Activated CD4-positive, alpha-beta memory T cell treated with anti-CD3 and anti-CD28 coated beads, Interleukin-2, amount 10 ng/mL, durations not matched to agents 7 days and 5 days (primary cell): Measurements from ENCODE around the gene KLHDC8A. TPM values are rescaled to one million over a fixed set of nuclear protein-coding genes. Genes with fewer than 3 reads are reported as not detected.

Experiments
- CTCF ChIA-PET: fragments of 350-600 bp; sonication (Branson Sonifier 250); formaldehyde crosslinking; loops from one replicate; lab custom pipeline; 2021; ENCODE audit warnings: antibody characterized with exemption, inconsistent platforms; lab: Charles Lee
- POLR2A ChIA-PET: fragments of 350-600 bp; sonication (Branson Sonifier 250); formaldehyde crosslinking; loops from one replicate; lab custom pipeline; 2021; ENCODE audit warnings: antibody characterized with exemption; lab: Charles Lee
- DNase-seq: peaks from one replicate; pipeline ENCODE4 v3.0.0-alpha.2; 2020
- H3K27ac Mint-ChIP-seq: one replicate; pipeline ENCODE4 v1.8.0; 2021; ENCODE audit warnings: mild to moderate bottlenecking, mixed read lengths
- H3K27me3 Mint-ChIP-seq: one replicate; pipeline ENCODE4 v1.8.0; 2021; ENCODE audit warnings: mixed read lengths
- H3K36me3 Mint-ChIP-seq: one replicate; pipeline ENCODE4 v1.8.0; 2021; ENCODE audit warnings: low read depth, mixed read lengths
- H3K4me1 Mint-ChIP-seq: one replicate; pipeline ENCODE4 v1.8.0; 2021; ENCODE audit warnings: mixed read lengths
- H3K4me3 Mint-ChIP-seq: one replicate; pipeline ENCODE4 v1.8.0; 2021; ENCODE audit warnings: mild to moderate bottlenecking, mixed read lengths
- H3K9me3 Mint-ChIP-seq: one replicate; pipeline ENCODE4 v1.8.0; 2021; ENCODE audit warnings: mixed read lengths
- total RNA-seq, 2 experiments: library from RNA; stranded (reverse); gene quantifications; one replicate each; pipeline ENCODE4 v1.2.3, GENCODE V29; 2021

The KLHDC8A gene
- total RNA-seq, 2 experiments from 2014 or later: not detected

DNA sequence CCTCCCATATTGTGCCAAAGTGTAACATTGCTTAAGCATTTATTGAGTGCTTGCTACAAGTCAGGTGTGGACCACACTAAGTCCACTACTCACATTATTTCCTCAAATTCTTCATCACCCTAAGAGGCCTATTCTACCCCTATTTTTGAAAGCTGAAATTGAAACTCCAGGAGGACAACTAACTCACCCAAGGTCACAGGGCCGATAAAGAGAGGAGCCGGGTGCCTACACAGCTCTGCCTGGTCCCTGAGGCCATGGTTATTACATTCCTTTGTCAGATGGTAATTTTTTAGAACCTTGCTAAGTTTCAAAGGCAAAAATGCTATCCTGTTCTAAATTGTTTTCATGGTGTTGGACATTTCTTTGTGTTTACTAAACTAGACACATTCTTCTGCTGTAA is 24.2 kb upstream of the KLHDC8A start:
- no peak for DNase-seq
- POLR2A ChIA-PET: no interaction called here
- Mint-ChIP-seq H3K27me3 (peaks cover 18% of the 10 kb centered on the region), H3K27ac (no peak overlapping the region), H3K4me1 (no peaks in the 10 kb centered on the region), H3K4me3 (no peak overlapping the region), H3K9me3 (no peaks in the 10 kb centered on the region), H3K36me3 (no peaks in the 10 kb centered on the region)
- CTCF ChIA-PET: interaction anchor here (0.8 to 1.1 kb wide), 2 partner anchors 15 to 278 kb away, joined by 3 to 4 read pairs; no protein-coding TSS in a partner anchor

DNA sequence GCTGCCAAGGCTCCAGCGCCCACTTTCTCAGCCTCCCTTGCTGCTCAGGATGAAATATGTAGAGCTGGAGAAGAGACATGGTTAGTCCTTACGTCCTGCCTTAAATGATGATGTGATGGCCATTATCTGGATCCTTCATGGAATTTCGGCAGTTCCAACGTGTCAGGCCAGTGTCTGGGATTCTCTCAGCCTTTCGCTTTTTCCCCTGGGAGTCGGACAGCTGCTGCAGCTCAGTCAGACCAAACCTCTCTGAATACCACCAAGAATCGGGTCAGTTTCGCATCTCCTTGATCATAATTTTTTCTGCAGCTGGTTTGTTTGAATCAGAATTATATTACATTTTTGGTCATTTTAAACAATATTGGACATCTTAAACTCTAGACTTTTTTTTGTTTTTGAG is 22.3 kb upstream of the KLHDC8A start:
- POLR2A ChIA-PET: no interaction called here
- no peak overlapping the region for H3K27ac Mint-ChIP-seq
- H3K27me3 Mint-ChIP-seq: peaks cover 20% of the 10 kb centered on the region
- DNase-seq: no peak
- H3K4me1 Mint-ChIP-seq: peaks cover 6% of the 10 kb centered on the region
- H3K36me3 Mint-ChIP-seq: no peaks in the 10 kb centered on the region
- H3K4me3 Mint-ChIP-seq: no peak overlapping the region
- H3K9me3 Mint-ChIP-seq: no peaks in the 10 kb centered on the region
- CTCF ChIA-PET: no interaction called here

DNA sequence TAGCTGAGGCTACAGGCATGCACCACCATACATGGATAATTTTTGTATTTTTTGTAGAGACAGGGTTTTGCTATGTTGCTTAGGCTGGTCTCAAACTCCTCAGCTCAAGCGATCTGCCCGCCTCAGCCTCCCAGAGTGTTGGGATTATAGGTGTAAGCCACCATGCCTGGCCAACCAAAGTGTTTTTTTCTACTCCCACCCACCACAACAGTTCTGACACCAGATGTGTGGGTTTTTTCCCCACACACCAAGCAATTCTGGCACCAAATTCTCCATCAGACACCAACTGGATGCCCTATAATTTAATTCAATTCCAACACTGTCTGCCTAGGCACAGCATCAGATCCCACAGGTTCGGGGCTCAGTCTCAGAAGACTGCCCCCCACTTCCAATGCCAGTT is 20.6 kb upstream of the KLHDC8A start:
- Mint-ChIP-seq H3K27ac (no peak overlapping the region), H3K4me3 (no peak overlapping the region), H3K27me3 (peaks cover 34% of the 10 kb centered on the region), H3K36me3 (no peaks in the 10 kb centered on the region), H3K9me3 (no peaks in the 10 kb centered on the region), H3K4me1 (peaks cover 10% of the 10 kb centered on the region)
- ChIA-PET CTCF (no interaction called here), POLR2A (no interaction called here)
- no peak for DNase-seq

DNA sequence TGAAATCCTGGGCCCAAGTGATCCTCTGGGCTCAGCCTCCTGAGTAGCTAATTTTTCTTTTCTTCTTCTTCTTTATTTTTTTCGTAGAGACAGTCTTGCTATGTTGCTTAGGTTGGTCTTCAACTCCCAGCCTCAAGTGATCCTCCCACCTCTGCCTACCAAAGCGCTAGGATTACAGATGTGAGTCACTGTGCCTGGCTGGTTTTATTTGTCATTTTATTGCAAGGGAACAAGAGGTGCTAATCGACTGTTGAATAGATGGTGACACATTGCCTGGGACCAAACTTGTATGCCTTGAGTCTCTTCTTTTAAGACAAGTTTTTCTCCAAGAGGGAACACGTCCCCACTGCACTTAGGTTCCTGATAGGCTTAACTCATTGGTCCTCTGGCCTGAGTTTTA is 20.0 kb upstream of the KLHDC8A start:
- CTCF ChIA-PET: interaction anchor here (0.9 to 1.5 kb wide), 2 partner anchors 23 to 116 kb away, joined by 3 read pairs; no protein-coding TSS in a partner anchor
- H3K4me1 Mint-ChIP-seq: peaks cover 10% of the 10 kb centered on the region
- H3K27ac Mint-ChIP-seq: no peak overlapping the region
- H3K27me3 Mint-ChIP-seq: peaks cover 39% of the 10 kb centered on the region
- POLR2A ChIA-PET: no interaction called here
- no peak for DNase-seq
- no peak overlapping the region for H3K4me3 Mint-ChIP-seq
- no peaks in the 10 kb centered on the region for H3K9me3 Mint-ChIP-seq
- H3K36me3 Mint-ChIP-seq: no peaks in the 10 kb centered on the region

DNA sequence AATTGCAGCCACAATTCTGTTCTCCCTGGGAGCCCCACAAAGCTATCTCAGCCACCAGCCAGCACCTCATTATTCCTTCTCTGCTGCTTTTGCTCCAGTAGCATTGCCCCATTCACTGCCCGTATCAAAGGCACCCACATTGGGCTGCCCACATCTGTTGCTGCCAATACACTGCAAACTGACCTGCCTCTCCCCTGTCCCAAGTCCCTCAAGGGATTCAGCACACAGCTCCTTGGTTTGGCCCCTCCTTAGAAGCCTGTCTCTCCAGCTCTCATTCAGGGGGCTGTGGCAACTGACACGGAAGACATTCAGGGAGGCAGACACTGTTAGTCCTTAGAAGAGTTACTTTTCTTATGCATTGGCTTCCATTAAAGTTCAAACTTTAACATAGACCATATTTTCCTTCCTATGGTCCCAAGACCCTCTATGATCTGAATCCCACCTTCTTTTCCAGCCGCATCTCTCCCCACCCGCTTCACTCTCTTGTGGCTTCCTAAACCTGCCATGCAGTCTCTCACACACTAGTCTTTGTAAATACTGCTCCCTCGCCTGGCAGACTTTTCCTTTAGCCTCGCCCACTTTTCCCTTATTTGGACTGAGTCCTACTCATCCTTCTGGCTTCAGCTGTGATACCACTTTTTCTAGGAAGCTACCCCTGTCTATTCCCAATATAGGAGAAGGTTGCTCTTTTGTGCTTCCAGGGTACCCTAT is 19.3 kb upstream of the KLHDC8A start:
- H3K4me1 Mint-ChIP-seq: peaks cover 10% of the 10 kb centered on the region
- CTCF ChIA-PET: interaction anchor here (0.6 to 1.5 kb wide), 3 partner anchors 22 to 116 kb away, joined by 3 read pairs; no protein-coding TSS in a partner anchor
- no peaks in the 10 kb centered on the region for H3K9me3 Mint-ChIP-seq
- no peak overlapping the region for H3K27ac Mint-ChIP-seq
- H3K36me3 Mint-ChIP-seq: no peaks in the 10 kb centered on the region
- POLR2A ChIA-PET: no interaction called here
- H3K27me3 Mint-ChIP-seq: peaks cover 40% of the 10 kb centered on the region
- H3K4me3 Mint-ChIP-seq: no peak overlapping the region
- no peak for DNase-seq

DNA sequence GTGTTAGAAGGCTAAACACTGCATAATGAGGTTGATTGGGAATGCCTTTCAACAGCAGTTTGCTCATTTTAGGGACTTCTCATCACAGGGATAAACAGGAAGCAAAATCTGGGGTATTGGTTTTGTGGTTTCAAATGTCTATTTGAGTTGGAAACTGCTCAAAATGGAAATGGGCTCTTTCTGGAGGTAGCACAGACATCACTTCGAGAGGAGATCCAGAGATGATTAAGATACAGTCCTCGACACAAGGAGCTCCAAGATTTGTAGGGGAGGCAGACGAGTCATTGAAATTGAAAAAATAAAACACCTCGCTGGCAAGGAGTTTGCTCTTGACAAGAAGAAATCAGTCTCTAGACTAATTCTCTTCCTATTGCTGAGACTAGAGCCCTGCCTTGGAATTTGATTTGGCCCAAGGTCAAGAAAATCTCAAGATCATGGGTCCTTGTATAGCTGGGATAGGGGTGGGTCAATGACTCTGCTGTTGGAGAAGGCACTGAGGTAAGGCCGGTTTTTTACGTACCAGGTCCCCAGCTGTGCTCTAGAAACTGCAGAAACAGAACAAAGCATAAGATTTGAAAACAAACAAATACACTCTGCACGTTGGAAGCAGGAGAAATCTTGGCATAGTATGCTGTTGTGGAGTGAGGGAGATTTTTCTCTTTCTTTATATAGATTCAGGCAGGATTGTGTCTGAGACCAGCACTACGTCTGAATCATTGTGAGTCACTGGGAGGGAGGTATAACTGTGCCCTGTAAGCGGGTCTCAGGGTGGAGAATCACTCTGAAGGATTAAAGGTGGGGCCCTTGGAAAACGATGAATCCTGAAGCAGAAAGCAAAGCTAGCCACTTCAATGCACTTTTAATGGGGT is 17.7 kb upstream of the KLHDC8A start:
- Mint-ChIP-seq H3K27me3 (peaks cover 37% of the 10 kb centered on the region), H3K27ac (no peak overlapping the region), H3K36me3 (no peaks in the 10 kb centered on the region), H3K9me3 (no peaks in the 10 kb centered on the region), H3K4me1 (peaks cover 10% of the 10 kb centered on the region), H3K4me3 (no peak overlapping the region)
- ChIA-PET CTCF (interaction anchor here (1.0 to 1.6 kb wide), 3 partner anchors 21 to 567 kb away, joined by 3 to 4 read pairs (median 3); no protein-coding TSS in a partner anchor), POLR2A (no interaction called here)
- DNase-seq: no peak

DNA sequence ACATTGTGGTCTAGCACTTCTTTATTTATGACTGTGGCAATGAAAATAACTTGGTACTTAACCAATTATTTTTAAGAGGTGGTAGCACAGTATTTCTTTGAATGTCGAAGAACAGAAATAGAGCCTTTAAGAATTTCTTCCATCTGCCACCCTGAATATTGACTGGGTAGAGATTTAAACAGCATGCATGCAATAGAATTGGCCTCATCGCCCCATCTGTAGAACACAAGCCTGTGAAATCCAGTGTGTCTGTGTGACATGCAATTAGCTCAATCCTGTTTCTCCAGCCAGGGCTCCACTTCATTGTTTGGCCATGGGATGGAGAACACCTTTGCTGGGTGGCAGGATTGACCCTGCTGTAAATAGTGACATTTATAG is 17.1 kb upstream of the KLHDC8A start:
- POLR2A ChIA-PET: no interaction called here
- Mint-ChIP-seq H3K4me3 (no peak overlapping the region), H3K27ac (no peak overlapping the region), H3K4me1 (peaks cover 10% of the 10 kb centered on the region), H3K36me3 (no peaks in the 10 kb centered on the region), H3K27me3 (peaks cover 33% of the 10 kb centered on the region), H3K9me3 (no peaks in the 10 kb centered on the region)
- no peak for DNase-seq
- CTCF ChIA-PET: interaction anchor here (1.0 to 1.1 kb wide), 2 partner anchors 20 to 57 kb away, joined by 3 read pairs; no protein-coding TSS in a partner anchor

DNA sequence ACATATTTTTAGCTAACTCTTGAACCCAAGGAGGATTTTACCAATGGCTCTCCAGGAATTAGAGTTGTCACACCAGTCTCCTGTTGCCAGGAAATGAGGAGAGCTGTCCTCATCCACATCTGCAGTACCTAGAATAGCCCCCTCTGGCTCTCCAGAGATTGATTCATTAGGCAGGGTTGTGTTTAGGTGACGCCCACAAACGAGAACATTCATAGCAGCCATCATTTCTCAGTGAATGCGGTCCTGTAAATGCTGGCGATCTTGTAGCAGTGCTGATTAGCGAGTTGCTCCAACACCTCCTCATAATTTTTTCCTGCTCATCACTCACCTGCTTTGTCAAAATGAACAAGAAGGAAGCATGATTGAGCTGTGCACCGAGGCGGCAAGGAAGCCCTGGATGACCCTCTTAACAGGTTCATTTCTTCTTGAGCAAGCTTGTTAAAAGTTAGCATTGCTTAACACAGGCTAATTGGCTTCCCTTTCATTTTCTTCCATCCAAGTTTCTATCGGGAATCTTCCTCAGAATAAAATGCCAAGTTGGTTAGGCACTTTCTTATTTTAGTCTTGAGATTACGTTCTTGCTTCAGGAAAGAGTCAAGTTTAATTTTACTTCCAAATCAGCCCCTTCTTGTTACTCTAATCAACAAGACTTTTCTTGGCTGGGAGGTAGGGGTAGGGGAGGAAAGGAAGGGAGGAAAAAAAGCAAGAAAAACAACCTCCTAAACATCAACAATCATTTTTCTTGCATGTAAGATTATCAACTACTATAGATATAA is 16.5 kb upstream of the KLHDC8A start:
- no peak for DNase-seq
- Mint-ChIP-seq H3K27ac (no peak overlapping the region), H3K36me3 (no peaks in the 10 kb centered on the region), H3K4me1 (peaks cover 10% of the 10 kb centered on the region), H3K27me3 (peaks cover 33% of the 10 kb centered on the region), H3K9me3 (no peaks in the 10 kb centered on the region), H3K4me3 (no peak overlapping the region)
- POLR2A ChIA-PET: no interaction called here
- CTCF ChIA-PET: interaction anchor here (0.6 to 1.3 kb wide), 4 partner anchors 10 to 1010 kb away, joined by 3 to 5 read pairs (median 4); no protein-coding TSS in a partner anchor

DNA sequence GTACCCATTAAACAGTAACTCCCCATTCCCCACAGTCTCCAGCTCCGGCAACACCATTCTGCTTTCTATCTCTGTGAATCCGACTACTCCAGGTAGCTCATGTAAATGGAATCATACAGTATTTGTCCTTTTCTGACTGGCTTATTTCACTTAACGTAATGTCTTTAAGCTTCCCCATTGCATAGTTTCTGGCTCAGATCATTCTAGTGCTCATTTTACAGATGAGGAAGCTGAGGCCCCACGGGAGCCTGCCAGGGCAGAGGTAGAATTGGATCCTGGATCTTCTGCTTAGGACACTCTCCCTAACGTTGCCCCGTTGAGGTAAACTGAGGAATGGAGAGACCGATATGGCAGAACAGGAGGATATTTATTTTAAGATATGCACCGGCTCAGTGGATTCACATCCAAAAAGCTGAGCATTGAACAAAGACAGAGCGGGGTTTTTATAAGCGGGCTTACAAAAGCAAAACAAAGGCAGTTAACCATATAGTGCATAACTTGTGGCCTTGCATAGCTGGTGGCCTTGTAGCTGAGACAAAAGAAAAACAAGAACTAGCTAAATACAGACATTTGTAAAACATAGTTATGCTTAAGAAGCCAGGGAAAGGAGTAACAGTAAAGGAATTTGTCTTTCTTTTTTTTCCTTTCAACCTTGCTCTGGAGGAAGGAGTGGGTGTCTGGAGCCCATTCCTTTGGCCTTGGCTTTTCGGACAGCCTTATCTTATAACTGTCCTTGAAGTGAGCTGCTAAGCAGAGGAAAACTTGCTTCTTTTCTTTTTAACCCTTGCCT is 15.3 kb upstream of the KLHDC8A start:
- no peaks in the 10 kb centered on the region for H3K36me3 Mint-ChIP-seq
- no peak overlapping the region for H3K4me3 Mint-ChIP-seq
- H3K27ac Mint-ChIP-seq: no peak overlapping the region
- no peaks in the 10 kb centered on the region for H3K9me3 Mint-ChIP-seq
- no peak for DNase-seq
- H3K27me3 Mint-ChIP-seq: peaks cover 32% of the 10 kb centered on the region
- CTCF ChIA-PET: interaction anchor here (1.3 kb wide), 1 partner anchor 113 kb away, joined by 3 read pairs; no protein-coding TSS in a partner anchor
- POLR2A ChIA-PET: no interaction called here
- H3K4me1 Mint-ChIP-seq: peaks cover 10% of the 10 kb centered on the region

DNA sequence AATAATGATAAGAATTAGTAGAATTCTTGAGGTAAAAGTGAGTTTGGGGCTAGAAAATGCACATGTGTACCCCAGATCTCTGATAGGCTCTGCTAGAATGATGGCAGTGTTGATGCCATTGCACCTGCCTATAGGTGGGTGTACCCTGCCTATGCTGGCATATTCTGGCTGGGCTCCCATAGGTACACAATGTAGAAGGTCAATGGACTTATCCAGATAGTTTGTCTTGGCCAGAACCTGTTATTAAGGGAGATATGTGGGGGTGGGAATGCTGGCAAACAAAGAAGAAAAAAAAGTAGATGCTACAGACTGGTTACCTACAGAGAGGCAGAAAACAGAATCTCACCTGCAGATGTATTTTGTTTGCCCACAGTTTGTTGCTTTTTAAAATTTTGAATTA is 14.1 kb upstream of the KLHDC8A start:
- H3K27ac Mint-ChIP-seq: no peak overlapping the region
- H3K9me3 Mint-ChIP-seq: no peaks in the 10 kb centered on the region
- peaks cover 26% of the 10 kb centered on the region for H3K27me3 Mint-ChIP-seq
- H3K4me3 Mint-ChIP-seq: no peak overlapping the region
- POLR2A ChIA-PET: no interaction called here
- CTCF ChIA-PET: no interaction called here
- no peaks in the 10 kb centered on the region for H3K36me3 Mint-ChIP-seq
- peaks cover 10% of the 10 kb centered on the region for H3K4me1 Mint-ChIP-seq
- DNase-seq: no peak

DNA sequence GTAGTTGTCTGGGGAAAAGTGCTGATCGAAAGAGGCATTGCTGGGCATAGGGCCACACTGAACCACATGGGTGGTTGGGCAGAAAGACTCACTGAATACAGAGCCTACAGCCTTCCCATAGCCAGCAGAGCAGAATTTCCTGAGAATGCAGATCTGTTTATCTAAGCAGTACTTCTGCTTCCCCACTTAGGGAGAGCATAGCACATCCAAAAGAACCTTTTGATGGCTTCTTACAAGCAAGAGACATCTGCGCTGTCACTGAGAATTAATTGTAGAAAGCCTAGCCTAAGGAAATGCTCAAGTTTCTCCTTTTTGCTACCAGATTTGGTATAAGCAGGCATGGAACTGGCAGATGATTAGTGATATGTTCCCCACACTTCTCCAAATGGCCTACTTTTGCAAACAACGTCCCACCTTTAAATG is 13.0 kb upstream of the KLHDC8A start:
- Mint-ChIP-seq H3K27ac (no peak overlapping the region), H3K4me3 (no peak overlapping the region), H3K36me3 (no peaks in the 10 kb centered on the region), H3K4me1 (peaks cover 9% of the 10 kb centered on the region), H3K27me3 (peaks cover 29% of the 10 kb centered on the region), H3K9me3 (no peaks in the 10 kb centered on the region)
- no peak for DNase-seq
- ChIA-PET CTCF (interaction anchor here (0.6 kb wide), 1 partner anchor 322 kb away, joined by 3 read pairs; no protein-coding TSS in a partner anchor), POLR2A (no interaction called here)

DNA sequence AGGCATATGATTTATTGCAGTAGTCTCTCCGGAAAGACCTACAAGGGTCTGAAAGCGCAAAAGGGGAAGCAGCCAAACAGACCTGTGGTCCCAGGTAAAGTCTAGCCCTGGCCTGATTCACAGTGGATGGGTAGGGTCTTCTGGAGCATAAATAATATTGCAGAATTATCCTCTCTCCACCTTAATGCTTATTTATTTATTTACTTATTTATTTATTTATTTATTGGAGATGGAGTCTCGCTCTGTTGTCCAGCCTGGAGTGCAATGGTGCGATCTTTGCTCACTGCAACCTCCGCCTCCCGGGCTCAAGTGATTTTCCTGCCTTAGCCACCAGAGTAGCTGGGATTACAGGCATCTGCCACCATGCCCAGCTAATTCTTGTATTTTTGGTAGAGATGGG is 11.8 kb upstream of the KLHDC8A start:
- Mint-ChIP-seq H3K9me3 (no peaks in the 10 kb centered on the region), H3K4me1 (no peaks in the 10 kb centered on the region), H3K4me3 (no peak overlapping the region), H3K27me3 (peaks cover 23% of the 10 kb centered on the region), H3K27ac (no peak overlapping the region), H3K36me3 (no peaks in the 10 kb centered on the region)
- ChIA-PET POLR2A (no interaction called here), CTCF (no interaction called here)
- no peak for DNase-seq
